HG02623 (cell line): ENCODE data around the gene DLG5.

Experiments used
- ATAC-seq: cut with Tn5 transposase; IDR thresholded peaks from one replicate; pipeline ENCODE4 v1.9.1; 2021; ENCODE audit warnings: moderate library complexity; ENCODE audit not compliant: unreplicated experiment

Gene DLG5

GRCh38 chr10:77911535-77912123 is 14.9 kb downstream of the DLG5 start:
- ATAC-seq = no peak

GRCh38 chr10:77910524-77911145 is 15.9 kb downstream of the DLG5 start:
- no peak for ATAC-seq

GRCh38 chr10:77909749-77910375 is 16.7 kb downstream of the DLG5 start:
- ATAC-seq = no peak

- ATAC-seq = no peak
Measured at GRCh38 chr10:77909021-77909748, 17.4 kb downstream of the DLG5 start.

GRCh38 chr10:77907900-77908717 is 18.4 kb downstream of the DLG5 start:
- no peak for ATAC-seq

- ATAC-seq = no peak
Measured at GRCh38 chr10:77907462-77907861, 19.1 kb downstream of the DLG5 start.

GRCh38 chr10:77906951-77907421 is 19.6 kb downstream of the DLG5 start:
- ATAC-seq = no peak

GRCh38 chr10:77905781-77906180 is 20.8 kb downstream of the DLG5 start:
- no peak for ATAC-seq

- no peak for ATAC-seq
Measured at GRCh38 chr10:77905086-77905748, 21.3 kb downstream of the DLG5 start.

GRCh38 chr10:77904100-77904840 is 22.3 kb downstream of the DLG5 start:
- ATAC-seq = no peak

- no peak for ATAC-seq
Measured at GRCh38 chr10:77902159-77902558, 24.4 kb downstream of the DLG5 start.

- ATAC-seq = no peak
Measured at GRCh38 chr10:77901743-77902142, 24.8 kb downstream of the DLG5 start.

GRCh38 chr10:77899690-77900089 is 26.9 kb downstream of the DLG5 start:
- no peak for ATAC-seq

GRCh38 chr10:77899080-77899477 is 27.5 kb downstream of the DLG5 start:
- ATAC-seq = no peak

GRCh38 chr10:77898323-77899079 is 28.1 kb downstream of the DLG5 start:
- ATAC-seq = no peak

- no peak for ATAC-seq
Measured at GRCh38 chr10:77896058-77896457, 30.5 kb downstream of the DLG5 start.

- ATAC-seq = no peak
Measured at GRCh38 chr10:77894058-77894457, 32.5 kb downstream of the DLG5 start.

- no peak for ATAC-seq
Measured at GRCh38 chr10:77893386-77893785, 33.2 kb downstream of the DLG5 start.

GRCh38 chr10:77892761-77893160 is 33.8 kb downstream of the DLG5 start:
- ATAC-seq = no peak
